CD4-positive, alpha-beta memory T cell (primary cell): ENCODE measurements around the gene UBASH3B. TPM values are rescaled to one million over a fixed set of nuclear protein-coding genes. Genes with fewer than 3 reads are reported as not detected.
A peak's percentile ranks its signal among the peaks of the same experiment; 100 is the strongest.

Source experiments
- CTCF ChIA-PET: fragments of 350-600 bp; sonication (Branson Sonifier 250); formaldehyde crosslinking; loops from one replicate; lab custom pipeline; 2021; ENCODE audit warnings: inconsistent platforms; ENCODE audit not compliant: partially characterized antibody; lab: Charles Lee
- POLR2A ChIA-PET: fragments of 350-600 bp; sonication (Branson Sonifier 250); formaldehyde crosslinking; loops from one replicate; lab custom pipeline; 2021; ENCODE audit not compliant: partially characterized antibody; lab: Charles Lee
- DNase-seq, 5 donors: peaks; one replicate each; pipeline versions ENCODE4 v3.0.0 to v3.0.0-alpha.2; 2020 to 2022; ENCODE audit warnings: mixed read lengths in 1 of 5
- H3K27ac ChIP-seq: one replicate; pipeline ENCODE4 v1.7.0; 2013; ENCODE audit warnings: low read depth, low read length
- H3K27me3 ChIP-seq: 2 replicates; pipeline ENCODE4 v1.7.0; 2013; ENCODE audit warnings: mild to moderate bottlenecking, low read length, moderate library complexity; ENCODE audit not compliant: insufficient read depth
- H3K36me3 ChIP-seq: 2 replicates; pipeline ENCODE4 v1.7.0; 2013; ENCODE audit warnings: mild to moderate bottlenecking, low read length, moderate library complexity; ENCODE audit not compliant: insufficient read depth
- H3K4me1 ChIP-seq: 2 replicates; pipeline ENCODE4 v1.7.0; 2013; ENCODE audit warnings: mild to moderate bottlenecking, low read length, moderate library complexity; ENCODE audit not compliant: insufficient read depth
- H3K4me3 ChIP-seq, 2 donors: one replicate each; pipeline ENCODE4 v1.7.0; 2013; ENCODE audit warnings: low read length in 2 of 2, mild to moderate bottlenecking in 1 of 2
- H3K9me3 ChIP-seq, 2 donors: one replicate each; pipeline ENCODE4 v1.7.0; 2013; ENCODE audit warnings: low read length in 2 of 2, control low read depth in 1 of 2; ENCODE audit not compliant: control insufficient read depth in 1 of 2
- H3K27ac Mint-ChIP-seq, 7 donors: one replicate each; pipeline ENCODE4 v1.8.0; 2020 to 2021; ENCODE audit warnings: mixed read lengths in 7 of 7, mild to moderate bottlenecking in 6 of 7, inconsistent platforms in 3 of 7, moderate library complexity in 3 of 7
- H3K27me3 Mint-ChIP-seq, 2 donors: one replicate each; pipeline ENCODE4 v1.8.0; 2020 to 2021; ENCODE audit warnings: mixed read lengths in 2 of 2
- H3K36me3 Mint-ChIP-seq, 2 donors: one replicate each; pipeline ENCODE4 v1.8.0; 2020 to 2021; ENCODE audit warnings: mixed read lengths in 2 of 2, inconsistent platforms in 1 of 2, mild to moderate bottlenecking in 1 of 2
- H3K4me1 Mint-ChIP-seq, 4 donors: one replicate each; pipeline ENCODE4 v1.8.0; 2020 to 2021; ENCODE audit warnings: mixed read lengths in 4 of 4, mild to moderate bottlenecking in 1 of 4
- H3K4me3 Mint-ChIP-seq, 8 donors: one replicate each; pipeline ENCODE4 v1.8.0; 2020 to 2021; ENCODE audit warnings: mixed read lengths in 8 of 8, mild to moderate bottlenecking in 7 of 8, moderate library complexity in 6 of 8, inconsistent platforms in 3 of 8
- H3K9me3 Mint-ChIP-seq, 8 donors: one replicate each; pipeline ENCODE4 v1.8.0; 2020 to 2021; ENCODE audit warnings: mixed read lengths in 8 of 8, mild to moderate bottlenecking in 5 of 8, inconsistent platforms in 3 of 8, moderate library complexity in 1 of 8
- intact Hi-C: fragments of 100-400 bp; cut with micrococcal nuclease; formaldehyde crosslinking; loops from one replicate; pipeline ENCODE4 v1.15.1; 2023
- polyA plus RNA-seq, 2 donors: library from polyadenylated mRNA; unstranded; fragments of 300-500 nt; fragmentation: Illumina TruSeq; gene quantifications; one replicate each; pipeline ENCODE4 v1.2.3, GENCODE V29; 2021
- total RNA-seq, 2 experiments: library from RNA; stranded (reverse); gene quantifications; one replicate each; pipeline ENCODE4 v1.2.3, GENCODE V29; 2021

The UBASH3B gene
- total and polyA plus RNA-seq, 4 experiments from 2014 or later: 6.7 to 30.9 (median 20.2) TPM

- ChIA-PET CTCF (interaction anchor here (0.6 to 16.3 kb wide), 16 partner anchors 19 to 228 kb away, joined by 3 to 472 read pairs (median 4); partner anchors contain the start of gene UBASH3B), POLR2A (interaction anchor here (0.6 to 1.4 kb wide), 4 partner anchors 43 to 148 kb away, joined by 3 to 6 read pairs (median 3); no protein-coding TSS in a partner anchor)
- Mint-ChIP-seq H3K9me3 (no peaks in the 10 kb centered on the region), H3K27ac (no peak overlapping the region), H3K4me3 (peak overlapping the region in 1 of 8 donors; percentile 13), H3K4me1 (peaks cover under 1 to 11% (median 6%) of the 10 kb centered on the region in 4 donors), H3K27me3 (no peaks in the 10 kb centered on the region), H3K36me3 (no peaks in the 10 kb centered on the region)
- DNase-seq: no peak
- Histone ChIP-seq H3K9me3 (no peaks in the 10 kb centered on the region), H3K4me3 (no peak overlapping the region), H3K27me3 (no peaks in the 10 kb centered on the region), H3K27ac (no peak overlapping the region), H3K36me3 (no peaks in the 10 kb centered on the region), H3K4me1 (peaks cover 10% of the 10 kb centered on the region)
- intact Hi-C loops: loop anchor here (2.0 kb wide), 1 partner anchor 42 kb away; no protein-coding TSS in a partner anchor
Observed at GRCh38 chr11:122632181-122632824, 23.2 kb upstream of the UBASH3B start.

- Mint-ChIP-seq H3K36me3 (no peaks in the 10 kb centered on the region), H3K27me3 (no peaks in the 10 kb centered on the region), H3K27ac (no peak overlapping the region), H3K4me3 (no peak overlapping the region), H3K9me3 (no peaks in the 10 kb centered on the region), H3K4me1 (peaks cover 5 to 16% (median 9%) of the 10 kb centered on the region in 4 donors)
- H3K4me1 ChIP-seq: peaks cover 12% of the 10 kb centered on the region
- no peak overlapping the region for H3K27ac ChIP-seq
- no peaks in the 10 kb centered on the region for H3K36me3 ChIP-seq
- intact Hi-C loops: loop anchor here (1.0 to 2.0 kb wide), 3 partner anchors 41 to 148 kb away; no protein-coding TSS in a partner anchor
- no peak overlapping the region for H3K4me3 ChIP-seq
- H3K9me3 ChIP-seq: no peaks in the 10 kb centered on the region
- ChIA-PET CTCF (interaction anchor here (0.6 to 16.3 kb wide), 18 partner anchors 18 to 227 kb away, joined by 3 to 472 read pairs (median 4); partner anchors contain the start of gene UBASH3B), POLR2A (interaction anchor here (0.6 to 1.4 kb wide), 4 partner anchors 42 to 147 kb away, joined by 3 to 6 read pairs (median 4); no protein-coding TSS in a partner anchor)
- DNase-seq: peak in 4 of 5 donors; percentile 33 to 43 (median 40)
- no peaks in the 10 kb centered on the region for H3K27me3 ChIP-seq
Observed at GRCh38 chr11:122633219-122633829, 22.2 kb upstream of the UBASH3B start.

GRCh38 chr11:122634501-122634900, 21.0 kb upstream of the UBASH3B start:
- H3K4me1 ChIP-seq: peaks cover 7% of the 10 kb centered on the region
- no peaks in the 10 kb centered on the region for H3K27me3 ChIP-seq
- Mint-ChIP-seq H3K36me3 (no peaks in the 10 kb centered on the region), H3K9me3 (no peaks in the 10 kb centered on the region), H3K27me3 (no peaks in the 10 kb centered on the region), H3K27ac (peak overlapping the region in 1 of 7 donors; percentile 79), H3K4me3 (no peak overlapping the region), H3K4me1 (peaks cover 2 to 9% (median 6%) of the 10 kb centered on the region in 4 donors)
- no peak overlapping the region for H3K4me3 ChIP-seq
- no peak overlapping the region for H3K27ac ChIP-seq
- POLR2A ChIA-PET: interaction anchor here (1.1 kb wide), 1 partner anchor 62 kb away, joined by 4 read pairs; no protein-coding TSS in a partner anchor
- H3K9me3 ChIP-seq: no peaks in the 10 kb centered on the region
- intact Hi-C loops: no loop called here
- CTCF ChIA-PET: interaction anchor here (1.2 to 16.3 kb wide), 4 partner anchors 62 to 219 kb away, joined by 3 to 472 read pairs (median 63); no protein-coding TSS in a partner anchor
- H3K36me3 ChIP-seq: no peaks in the 10 kb centered on the region
- DNase-seq: no peak

- POLR2A ChIA-PET: interaction anchor here (1.4 to 2.8 kb wide), 2 partner anchors 59 to 118 kb away, joined by 6 to 12 read pairs; no protein-coding TSS in a partner anchor
- Histone ChIP-seq H3K27ac (no peak overlapping the region), H3K4me3 (no peak overlapping the region), H3K27me3 (no peaks in the 10 kb centered on the region), H3K9me3 (no peaks in the 10 kb centered on the region), H3K4me1 (peaks cover 4% of the 10 kb centered on the region), H3K36me3 (no peaks in the 10 kb centered on the region)
- DNase-seq: peak in 3 of 5 donors; percentile 25 to 30 (median 30)
- H3K36me3 Mint-ChIP-seq: no peaks in the 10 kb centered on the region
- no peaks in the 10 kb centered on the region for H3K27me3 Mint-ChIP-seq
- H3K4me3 Mint-ChIP-seq: no peak overlapping the region
- CTCF ChIA-PET: interaction anchor here (0.6 to 16.3 kb wide), 8 partner anchors 9 to 388 kb away, joined by 3 to 472 read pairs (median 8); no protein-coding TSS in a partner anchor
- intact Hi-C loops: no loop called here
- H3K27ac Mint-ChIP-seq: peak overlapping the region in 3 of 7 donors; percentile 66 to 78 (median 75)
- H3K4me1 Mint-ChIP-seq: peaks cover 2 to 9% (median 6%) of the 10 kb centered on the region in 4 donors
- no peaks in the 10 kb centered on the region for H3K9me3 Mint-ChIP-seq
Observed at GRCh38 chr11:122637541-122637940, 18.0 kb upstream of the UBASH3B start.

GRCh38 chr11:122642472-122642922, 13.0 kb upstream of the UBASH3B start:
- Histone ChIP-seq H3K9me3 (no peaks in the 10 kb centered on the region), H3K4me1 (peaks cover under 1% of the 10 kb centered on the region), H3K4me3 (no peak overlapping the region), H3K27ac (no peak overlapping the region), H3K36me3 (no peaks in the 10 kb centered on the region), H3K27me3 (no peaks in the 10 kb centered on the region)
- Mint-ChIP-seq H3K27ac (peak overlapping the region in 1 of 7 donors; percentile 64), H3K9me3 (no peaks in the 10 kb centered on the region), H3K27me3 (no peaks in the 10 kb centered on the region), H3K4me1 (peaks cover 2 to 3% (median 2%) of the 10 kb centered on the region in 4 donors), H3K36me3 (no peaks in the 10 kb centered on the region), H3K4me3 (no peak overlapping the region)
- POLR2A ChIA-PET: interaction anchor here (1.6 kb wide), 1 partner anchor 32 kb away, joined by 4 read pairs; no protein-coding TSS in a partner anchor
- no peak for DNase-seq
- intact Hi-C loops: no loop called here
- CTCF ChIA-PET: no interaction called here

GRCh38 chr11:122642971-122643370, 12.6 kb upstream of the UBASH3B start:
- intact Hi-C loops: no loop called here
- no peak overlapping the region for H3K4me3 Mint-ChIP-seq
- peak overlapping the region in 1 of 7 donors; percentile 64 for H3K27ac Mint-ChIP-seq
- Histone ChIP-seq H3K27ac (no peak overlapping the region), H3K27me3 (no peaks in the 10 kb centered on the region), H3K9me3 (no peaks in the 10 kb centered on the region), H3K4me1 (no peaks in the 10 kb centered on the region), H3K4me3 (no peak overlapping the region), H3K36me3 (no peaks in the 10 kb centered on the region)
- no peaks in the 10 kb centered on the region for H3K27me3 Mint-ChIP-seq
- no peaks in the 10 kb centered on the region for H3K4me1 Mint-ChIP-seq
- ChIA-PET POLR2A (interaction anchor here (0.6 kb wide), 1 partner anchor 54 kb away, joined by 3 read pairs; no protein-coding TSS in a partner anchor), CTCF (interaction anchor here (0.9 to 1.3 kb wide), 3 partner anchors 15 to 137 kb away, joined by 3 to 4 read pairs (median 3); no protein-coding TSS in a partner anchor)
- H3K36me3 Mint-ChIP-seq: no peaks in the 10 kb centered on the region
- no peaks in the 10 kb centered on the region for H3K9me3 Mint-ChIP-seq
- DNase-seq: no peak
